T1000 (cell line): ENCODE measurements around the gene DNAAF9.

ENCODE experiments used
- DNase-seq: peaks from one replicate; lab custom pipeline; 2025; ENCODE audit warnings: mixed read lengths; lab: John Stamatoyannopoulos, UW

The DNAAF9 gene

GRCh38 chr20:3371754-3372153 lies 35.7 kb downstream of the DNAAF9 start:
- no peak for DNase-seq

- no peak for DNase-seq
Observed at GRCh38 chr20:3367089-3367488, 40.4 kb downstream of the DNAAF9 start.

GRCh38 chr20:3364323-3365013 lies 43.0 kb downstream of the DNAAF9 start:
- DNase-seq: no peak

- no peak for DNase-seq
Observed at GRCh38 chr20:3360752-3361151, 46.7 kb downstream of the DNAAF9 start.

GRCh38 chr20:3358676-3359340 lies 48.7 kb downstream of the DNAAF9 start:
- DNase-seq: no peak
